Activated naive CD4-positive, alpha-beta T cell treated with anti-CD3 and anti-CD28 coated beads, Interleukin-2, amount 50 U/mL, for 16 hours (primary cell): ENCODE measurements around the gene ZNF248.

ENCODE experiments used
- DNase-seq: peaks from one replicate; pipeline ENCODE4 v3.0.0-alpha.2; 2020

Gene ZNF248

DNA sequence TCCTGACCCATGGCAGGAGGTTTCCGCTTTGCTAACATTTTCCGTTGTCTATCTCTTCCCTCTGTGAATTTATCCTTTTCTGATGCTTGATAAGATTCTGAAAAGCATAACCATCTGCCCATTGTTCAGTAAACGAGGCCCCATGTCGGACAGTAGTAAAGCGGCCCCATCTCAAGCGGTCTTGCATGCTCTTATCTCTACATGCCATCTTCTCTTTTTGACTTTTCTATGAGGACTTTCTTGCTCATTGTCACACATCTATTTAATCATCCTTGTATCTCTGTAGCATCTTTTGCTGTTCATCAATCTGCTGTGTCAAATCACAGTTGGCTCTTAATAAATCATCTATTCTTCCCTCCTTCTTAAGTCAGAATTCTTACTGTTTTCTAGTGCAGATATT, 37.6 kb downstream of the ZNF248 start:
- no peak for DNase-seq

DNA sequence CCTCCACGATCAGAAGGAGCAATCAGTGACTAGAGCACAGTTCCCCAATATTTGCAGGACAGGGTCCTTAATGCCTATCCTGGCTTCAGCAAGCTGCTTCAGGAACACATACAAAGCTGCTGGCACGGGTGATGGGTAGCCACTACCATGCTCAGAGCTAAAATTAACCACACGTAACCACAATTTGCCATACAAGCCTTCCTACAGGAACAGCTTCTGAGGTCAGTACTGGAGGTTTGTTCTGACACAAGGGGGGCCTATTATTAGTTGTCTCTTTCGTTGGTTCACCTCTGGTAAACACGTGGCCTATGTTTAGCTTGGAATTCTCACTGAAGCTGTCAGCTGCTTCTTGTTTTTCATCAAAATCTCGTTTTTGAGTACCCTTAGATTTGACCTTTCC, 41.1 kb downstream of the ZNF248 start:
- DNase-seq: no peak

DNA sequence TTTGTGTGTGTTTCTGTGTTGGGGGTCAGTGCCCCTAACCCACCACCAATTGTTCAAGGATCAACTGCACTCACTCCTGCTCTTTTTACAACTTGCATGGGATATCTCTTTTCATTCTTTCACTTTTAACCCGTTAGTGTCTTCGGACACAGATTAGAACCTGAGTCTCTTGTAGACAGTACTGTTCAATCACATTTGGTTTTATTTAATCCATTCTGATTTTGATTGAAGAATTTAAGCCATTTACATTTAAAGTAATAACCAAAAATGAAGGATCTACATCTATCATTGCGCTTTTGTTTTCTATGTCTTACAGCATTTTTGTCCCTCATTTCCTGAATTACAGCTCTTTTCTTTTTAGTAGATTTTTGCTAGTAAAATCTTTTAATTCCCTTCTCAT, 43.6 kb downstream of the ZNF248 start:
- DNase-seq: no peak

GRCh38 chr10:37812290-37812689, 45.1 kb downstream of the ZNF248 start:
- DNase-seq: no peak

DNA sequence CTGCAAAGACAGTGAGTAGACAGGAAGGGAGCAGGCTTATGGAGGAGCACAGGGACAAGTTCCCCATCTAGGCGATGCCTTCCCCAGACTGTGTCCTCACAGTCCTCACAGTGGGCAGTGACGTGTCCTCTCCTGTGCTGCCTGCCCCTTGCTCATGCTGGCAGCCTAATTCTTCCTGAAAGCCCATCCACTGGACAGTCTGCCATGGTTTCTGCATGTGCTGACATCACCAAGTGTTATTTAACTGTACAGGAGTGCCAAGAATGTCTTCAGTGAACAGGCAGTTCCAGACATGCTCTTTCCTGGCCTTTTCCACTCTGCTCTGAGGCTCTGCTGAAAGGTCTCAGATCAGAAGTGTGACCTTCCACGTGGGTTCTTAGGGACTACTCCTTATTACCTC, 54.1 kb downstream of the ZNF248 start:
- DNase-seq: no peak

DNA sequence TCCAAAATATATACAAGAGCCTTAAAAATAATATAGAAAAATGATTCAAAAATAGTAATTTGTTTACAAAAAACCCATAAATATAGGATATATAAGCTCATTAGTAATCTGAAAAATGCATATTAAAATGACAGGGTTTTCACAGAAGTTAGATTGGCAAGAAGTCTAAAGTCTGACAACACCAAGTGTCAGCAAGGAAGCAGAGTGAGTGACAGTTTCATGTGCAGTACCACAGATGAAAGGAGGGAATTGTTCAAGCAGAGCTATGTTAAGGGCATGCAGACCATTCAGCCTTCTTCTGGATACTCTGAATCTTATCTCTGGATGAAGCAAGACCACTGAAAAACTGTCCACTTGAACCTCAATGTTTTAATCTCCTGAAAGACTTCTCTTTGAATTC, 55.9 kb downstream of the ZNF248 start:
- no peak for DNase-seq

GRCh38 chr10:37794305-37794976, 63.0 kb downstream of the ZNF248 start:
- DNase-seq: no peak

DNA sequence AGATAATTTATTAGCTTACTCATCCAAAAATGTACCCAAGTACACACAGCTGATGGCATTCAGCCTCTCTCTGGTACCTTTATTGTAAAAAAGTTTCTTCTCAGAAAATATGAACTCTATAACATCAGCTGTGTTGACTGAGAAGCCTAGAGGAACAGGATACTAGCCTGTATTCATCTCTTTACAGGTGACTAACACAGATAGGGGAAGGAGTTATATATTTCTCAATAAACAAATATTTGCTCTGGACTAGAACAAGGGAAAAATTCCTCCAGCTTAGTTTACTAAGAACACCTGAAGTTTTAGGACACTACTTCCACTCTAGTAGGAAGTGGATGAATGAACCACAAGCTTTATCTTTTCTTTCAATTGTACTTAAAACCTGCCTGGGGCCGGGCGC, 67.8 kb downstream of the ZNF248 start:
- DNase-seq: no peak

GRCh38 chr10:37784678-37785077, 72.7 kb downstream of the ZNF248 start:
- DNase-seq: no peak

GRCh38 chr10:37780536-37780935, 76.9 kb downstream of the ZNF248 start:
- DNase-seq: no peak

GRCh38 chr10:37777056-37777455, 80.4 kb downstream of the ZNF248 start:
- DNase-seq: no peak

DNA sequence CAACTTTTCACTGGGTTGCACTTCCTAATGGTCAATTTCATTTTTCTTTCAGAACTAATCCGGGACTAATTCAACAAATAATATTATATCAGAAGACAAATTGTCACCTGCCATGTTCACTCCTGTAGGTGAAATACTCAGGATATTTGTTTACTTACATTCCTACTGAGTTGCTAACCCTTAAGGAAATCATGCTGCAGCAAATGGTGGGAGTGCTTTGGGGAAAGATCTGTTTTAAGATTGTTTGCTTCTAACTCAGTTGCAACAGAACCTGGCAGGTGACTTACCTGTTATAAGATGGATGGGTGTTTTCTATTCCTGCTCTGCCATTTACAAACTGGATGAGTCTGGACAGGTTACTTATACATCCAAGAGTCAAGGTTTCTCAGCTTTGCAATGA, 81.8 kb downstream of the ZNF248 start:
- DNase-seq: no peak

DNA sequence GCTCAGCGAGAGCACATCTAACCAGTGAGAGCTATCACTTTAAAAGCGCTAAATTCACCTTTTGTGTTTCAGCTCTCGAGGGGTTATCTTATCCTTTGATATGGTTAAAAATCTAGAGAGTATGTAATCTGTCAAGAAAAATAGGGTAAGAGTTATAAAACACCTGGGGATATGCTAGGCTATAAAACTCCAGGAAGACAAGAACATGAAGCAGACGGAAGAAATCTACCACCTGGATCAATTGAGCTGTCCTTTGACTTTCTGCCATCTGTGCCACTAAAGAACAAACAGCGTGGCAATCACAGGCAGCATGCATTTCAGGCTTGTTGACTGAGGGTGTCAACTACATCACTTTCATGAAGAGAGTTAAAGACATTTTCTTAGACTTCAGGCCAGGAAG, 83.1 kb downstream of the ZNF248 start:
- DNase-seq: no peak

- DNase-seq: no peak
These were observed 92.2 kb downstream of the ZNF248 start for GRCh38 chr10:37765216-37765615.

- no peak for DNase-seq
These were observed 94.3 kb downstream of the ZNF248 start for GRCh38 chr10:37763132-37763531.

- no peak for DNase-seq
These were observed 95.1 kb downstream of the ZNF248 start for GRCh38 chr10:37762287-37762686.

- no peak for DNase-seq
These were observed 96.6 kb downstream of the ZNF248 start for GRCh38 chr10:37760817-37761216.

DNA sequence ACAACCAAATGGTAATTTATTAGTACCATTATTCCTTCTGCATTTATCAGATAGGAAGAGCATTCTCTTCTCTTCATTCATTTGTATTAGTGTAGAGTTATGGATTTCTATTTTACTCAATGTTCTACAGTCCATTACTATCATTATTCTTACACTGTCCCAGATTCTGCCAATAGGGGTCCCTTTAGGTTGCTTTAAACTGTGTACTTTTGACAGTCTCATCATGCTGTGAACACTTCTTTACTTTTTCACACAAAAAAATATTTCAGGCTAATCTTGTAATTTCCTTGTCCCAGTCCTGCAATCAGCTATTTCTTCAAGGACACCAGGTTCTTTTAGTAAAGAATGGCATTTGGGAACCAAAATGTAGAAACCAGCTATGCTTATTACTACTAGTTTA, 99.3 kb downstream of the ZNF248 start:
- no peak for DNase-seq

DNA sequence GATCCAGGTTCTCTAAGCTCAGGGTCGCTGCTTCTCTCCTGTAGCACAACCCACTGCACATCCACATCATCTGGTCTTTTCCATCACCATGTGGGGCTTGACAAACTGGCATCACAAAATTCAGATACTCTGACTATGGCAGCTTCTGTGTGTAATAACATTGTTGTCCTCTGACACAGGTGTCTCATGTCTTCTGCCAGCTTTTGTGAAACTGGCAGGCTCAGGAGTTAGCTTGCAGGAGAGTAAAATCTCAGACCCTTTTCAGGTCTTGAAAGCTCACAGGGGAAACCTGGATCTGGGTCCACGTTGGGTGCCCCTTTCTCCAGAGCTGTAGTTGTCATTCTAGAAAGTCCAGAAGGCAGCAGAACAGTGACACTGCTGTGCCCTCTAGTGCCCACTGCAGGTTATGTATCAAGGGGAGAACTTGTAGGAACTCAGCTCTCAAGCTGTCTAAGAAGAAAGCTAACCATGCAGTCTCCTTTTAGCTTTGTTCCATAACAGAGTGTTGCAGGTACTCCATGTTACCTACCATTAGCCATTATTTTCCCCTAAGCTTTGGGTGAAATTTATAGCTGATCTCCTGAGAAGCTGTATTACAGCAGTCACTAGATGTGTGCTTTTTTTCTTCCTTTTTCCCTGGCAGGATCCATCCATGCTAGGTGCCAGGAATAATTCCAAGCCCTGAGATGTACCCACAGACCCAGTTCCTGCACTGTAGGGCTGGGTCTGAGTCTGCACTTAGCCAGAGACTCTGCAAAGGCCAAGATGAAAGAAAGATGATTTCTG, 102.7 kb downstream of the ZNF248 start:
- DNase-seq: no peak

- DNase-seq: no peak
These were observed 105.0 kb downstream of the ZNF248 start for GRCh38 chr10:37752334-37752875.

GRCh38 chr10:37748170-37748569, 109.2 kb downstream of the ZNF248 start:
- DNase-seq: no peak

GRCh38 chr10:37747081-37747480, 110.3 kb downstream of the ZNF248 start:
- no peak for DNase-seq

- no peak for DNase-seq
These were observed 115.6 kb downstream of the ZNF248 start for GRCh38 chr10:37741831-37742230.

- DNase-seq: no peak
These were observed 118.2 kb downstream of the ZNF248 start for GRCh38 chr10:37739181-37739580.
